DND-41 (cell line): Measurements from ENCODE around the gene IFNL2.
"Not testable (repeated sequence)": the region's sequence is repeated elsewhere in the genome, so short reads cannot be mapped to it uniquely, and the experiment has no call there.

Experiments
- ATAC-seq: fragments of 200-7000 bp; cut with Tn5 transposase; 3 replicates; pipeline ENCODE4 v1.9.1; 2021; ENCODE audit warnings: low read depth; ENCODE audit not compliant: insufficient read depth
- DNase-seq: peaks from one replicate; pipeline ENCODE4 v3.0.0-alpha.2; 2020
- H2AFZ ChIP-seq: 2 replicates; pipeline ENCODE4 v1.6.0; 2012; ENCODE audit warnings: low read depth, low read length
- H3K27ac ChIP-seq: 2 replicates; pipeline ENCODE4 v1.5.1; 2012; ENCODE audit warnings: low read length, inconsistent platforms
- H3K27me3 ChIP-seq: fragments of 200-600 bp; sonication (generic); 2 replicates; pipeline ENCODE4 v1.6.0; 2012; ENCODE audit warnings: low read length, mild to moderate bottlenecking, inconsistent platforms; ENCODE audit not compliant: insufficient read depth, poor library complexity
- H3K36me3 ChIP-seq: 2 replicates; pipeline ENCODE4 v1.5.1; 2012; ENCODE audit warnings: low read length, inconsistent platforms; ENCODE audit not compliant: insufficient read depth
- H3K4me1 ChIP-seq: 2 replicates; pipeline ENCODE4 v1.5.1; 2012; ENCODE audit warnings: mild to moderate bottlenecking, low read length; ENCODE audit not compliant: insufficient read depth
- H3K4me2 ChIP-seq: 2 replicates; pipeline ENCODE4 v1.6.0; 2012; ENCODE audit warnings: mild to moderate bottlenecking, moderate library complexity, low read length, inconsistent platforms; ENCODE audit not compliant: insufficient read depth
- H3K4me3 ChIP-seq, 2 experiments: fragments of 200-600 bp in 1 of 2; shearing (Covaris generic) in 1 of 2; 2 replicates each; pipeline ENCODE4 v1.5.1; 2012 to 2016; ENCODE audit warnings: inconsistent platforms in 2 of 2, low read length in 2 of 2, mild to moderate bottlenecking in 2 of 2, low read depth in 1 of 2, moderate library complexity in 1 of 2
- H3K79me2 ChIP-seq: 2 replicates; pipeline ENCODE4 v1.6.0; 2012; ENCODE audit warnings: low read length, inconsistent platforms; ENCODE audit not compliant: insufficient read depth
- H3K9ac ChIP-seq: 2 replicates; pipeline ENCODE4 v1.6.0; 2012; ENCODE audit warnings: low read depth, mild to moderate bottlenecking, inconsistent platforms, low read length, moderate library complexity
- H3K9me3 ChIP-seq: 2 replicates; pipeline ENCODE4 v1.5.1; 2012; ENCODE audit warnings: low read length, moderate library complexity, mild to moderate bottlenecking, inconsistent platforms; ENCODE audit not compliant: insufficient read depth, severe bottlenecking
- H4K20me1 ChIP-seq: 2 replicates; pipeline ENCODE4 v1.6.0; 2012; ENCODE audit warnings: low read length; ENCODE audit not compliant: insufficient read depth
- EZH2 ChIP-seq: IDR thresholded peaks from 3 replicates; pipeline ENCODE4 v1.6.1; 2012; ENCODE audit warnings: borderline replicate concordance, low read depth, mild to moderate bottlenecking, moderate library complexity, low read length, inconsistent platforms; ENCODE audit not compliant: severe bottlenecking
- TF ChIP-seq, protein P1 (sequence below): IDR thresholded peaks from 2 replicates; pipeline ENCODE4 v1.5.1; 2012; ENCODE audit warnings: borderline replicate concordance, low read length, moderate library complexity, mild to moderate bottlenecking; ENCODE audit not compliant: poor library complexity, severe bottlenecking; ENCODE audit errors: extremely low read depth

IFNL2 gene

DNA sequence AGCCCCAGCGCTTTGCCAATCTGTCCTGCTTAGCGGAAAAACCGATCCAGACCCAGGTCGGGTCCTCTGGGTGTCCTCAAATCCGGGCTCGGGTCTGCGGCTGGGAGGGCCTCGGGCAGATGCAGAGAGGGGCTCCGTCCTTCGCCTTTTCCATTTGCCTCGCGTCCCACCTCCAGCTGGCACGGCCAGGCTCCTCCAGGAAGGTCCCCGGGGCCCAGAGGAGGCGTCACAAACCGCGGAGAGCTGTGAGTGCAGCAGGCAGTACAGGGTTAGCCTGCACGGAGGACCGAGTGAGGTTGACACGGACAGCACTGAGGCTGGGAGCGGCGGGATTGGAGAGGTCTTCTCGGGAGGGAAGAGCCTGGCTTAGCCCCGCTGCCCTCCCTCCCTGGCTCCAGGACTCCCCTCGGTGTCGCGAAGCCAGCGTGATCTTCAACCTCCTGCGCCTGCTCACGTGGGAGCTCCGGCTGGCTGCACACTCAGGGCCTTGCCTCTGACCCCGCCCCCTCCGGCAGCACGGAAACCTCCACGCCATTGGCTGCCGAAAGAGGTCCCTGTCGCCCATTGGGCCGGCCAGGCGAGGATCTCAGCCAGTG is 2.8 kb upstream of the IFNL2 start:
- H3K27ac ChIP-seq: no peak overlapping the region
- H3K79me2 ChIP-seq: no peaks in the 10 kb centered on the region
- no peaks in the 10 kb centered on the region for H3K36me3 ChIP-seq
- H3K27me3 ChIP-seq: peaks cover 2% of the 10 kb centered on the region
- ATAC-seq (no peak), DNase-seq (no peak)
- no peak overlapping the region for H2AFZ ChIP-seq
- no peaks in the 10 kb centered on the region for H3K4me1 ChIP-seq
- H3K4me2 ChIP-seq: no peak overlapping the region
- no peaks in the 10 kb centered on the region for H4K20me1 ChIP-seq
- TF ChIP-seq, protein P1, sequence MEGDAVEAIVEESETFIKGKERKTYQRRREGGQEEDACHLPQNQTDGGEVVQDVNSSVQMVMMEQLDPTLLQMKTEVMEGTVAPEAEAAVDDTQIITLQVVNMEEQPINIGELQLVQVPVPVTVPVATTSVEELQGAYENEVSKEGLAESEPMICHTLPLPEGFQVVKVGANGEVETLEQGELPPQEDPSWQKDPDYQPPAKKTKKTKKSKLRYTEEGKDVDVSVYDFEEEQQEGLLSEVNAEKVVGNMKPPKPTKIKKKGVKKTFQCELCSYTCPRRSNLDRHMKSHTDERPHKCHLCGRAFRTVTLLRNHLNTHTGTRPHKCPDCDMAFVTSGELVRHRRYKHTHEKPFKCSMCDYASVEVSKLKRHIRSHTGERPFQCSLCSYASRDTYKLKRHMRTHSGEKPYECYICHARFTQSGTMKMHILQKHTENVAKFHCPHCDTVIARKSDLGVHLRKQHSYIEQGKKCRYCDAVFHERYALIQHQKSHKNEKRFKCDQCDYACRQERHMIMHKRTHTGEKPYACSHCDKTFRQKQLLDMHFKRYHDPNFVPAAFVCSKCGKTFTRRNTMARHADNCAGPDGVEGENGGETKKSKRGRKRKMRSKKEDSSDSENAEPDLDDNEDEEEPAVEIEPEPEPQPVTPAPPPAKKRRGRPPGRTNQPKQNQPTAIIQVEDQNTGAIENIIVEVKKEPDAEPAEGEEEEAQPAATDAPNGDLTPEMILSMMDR: no peak
- no peak for TF ChIP-seq EZH2
- no peak overlapping the region for H3K4me3 ChIP-seq
- H3K9me3 ChIP-seq: no peaks in the 10 kb centered on the region
- no peak overlapping the region for H3K9ac ChIP-seq

DNA sequence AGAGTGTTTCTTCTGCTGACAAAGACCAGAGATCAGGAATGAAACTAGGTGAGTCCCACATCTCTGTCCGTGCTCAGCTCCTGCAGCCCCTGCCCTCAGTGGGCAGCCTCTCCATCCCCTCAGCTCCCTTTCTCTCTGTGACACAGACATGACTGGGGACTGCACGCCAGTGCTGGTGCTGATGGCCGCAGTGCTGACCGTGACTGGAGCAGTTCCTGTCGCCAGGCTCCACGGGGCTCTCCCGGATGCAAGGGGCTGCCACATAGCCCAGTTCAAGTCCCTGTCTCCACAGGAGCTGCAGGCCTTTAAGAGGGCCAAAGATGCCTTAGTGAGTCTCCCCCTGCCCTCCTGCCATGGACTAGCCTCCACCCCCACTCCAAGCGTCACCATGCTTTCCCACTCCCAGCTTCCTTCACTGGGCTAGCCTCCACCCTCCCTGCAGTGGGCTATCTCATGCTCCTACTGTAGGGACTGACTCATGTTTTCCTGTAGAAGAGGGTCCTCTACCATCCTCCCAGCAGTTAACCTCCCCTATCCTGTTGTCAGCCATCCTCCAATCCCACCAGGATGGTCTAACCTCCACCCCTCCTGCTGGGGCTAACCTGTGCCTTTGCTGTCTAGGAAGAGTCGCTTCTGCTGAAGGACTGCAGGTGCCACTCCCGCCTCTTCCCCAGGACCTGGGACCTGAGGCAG is 481 bp downstream of the IFNL2 start:
- not testable (repeated sequence) for DNase-seq, H3K27ac ChIP-seq, H3K9ac ChIP-seq, H4K20me1 ChIP-seq, H3K4me1 ChIP-seq, ATAC-seq, H3K4me3 ChIP-seq, H3K9me3 ChIP-seq, H3K27me3 ChIP-seq, H3K79me2 ChIP-seq, H3K36me3 ChIP-seq, H3K4me2 ChIP-seq, H2AFZ ChIP-seq

DNA sequence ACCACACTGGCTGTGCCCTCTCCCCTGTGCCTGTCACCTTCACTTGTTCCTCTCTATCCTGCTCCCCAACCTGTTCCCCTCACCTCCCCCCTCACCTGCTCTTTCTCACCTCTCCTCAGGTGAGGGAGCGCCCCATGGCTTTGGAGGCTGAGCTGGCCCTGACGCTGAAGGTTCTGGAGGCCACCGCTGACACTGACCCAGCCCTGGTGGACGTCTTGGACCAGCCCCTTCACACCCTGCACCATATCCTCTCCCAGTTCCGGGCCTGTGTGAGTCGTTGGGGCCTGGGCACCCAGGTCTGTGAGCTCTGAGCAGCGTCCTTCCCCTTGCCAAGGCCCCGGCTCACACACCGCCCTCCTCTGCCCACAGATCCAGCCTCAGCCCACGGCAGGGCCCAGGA is 1.2 kb downstream of the IFNL2 start:
- not testable (repeated sequence) for H3K9me3 ChIP-seq

DNA sequence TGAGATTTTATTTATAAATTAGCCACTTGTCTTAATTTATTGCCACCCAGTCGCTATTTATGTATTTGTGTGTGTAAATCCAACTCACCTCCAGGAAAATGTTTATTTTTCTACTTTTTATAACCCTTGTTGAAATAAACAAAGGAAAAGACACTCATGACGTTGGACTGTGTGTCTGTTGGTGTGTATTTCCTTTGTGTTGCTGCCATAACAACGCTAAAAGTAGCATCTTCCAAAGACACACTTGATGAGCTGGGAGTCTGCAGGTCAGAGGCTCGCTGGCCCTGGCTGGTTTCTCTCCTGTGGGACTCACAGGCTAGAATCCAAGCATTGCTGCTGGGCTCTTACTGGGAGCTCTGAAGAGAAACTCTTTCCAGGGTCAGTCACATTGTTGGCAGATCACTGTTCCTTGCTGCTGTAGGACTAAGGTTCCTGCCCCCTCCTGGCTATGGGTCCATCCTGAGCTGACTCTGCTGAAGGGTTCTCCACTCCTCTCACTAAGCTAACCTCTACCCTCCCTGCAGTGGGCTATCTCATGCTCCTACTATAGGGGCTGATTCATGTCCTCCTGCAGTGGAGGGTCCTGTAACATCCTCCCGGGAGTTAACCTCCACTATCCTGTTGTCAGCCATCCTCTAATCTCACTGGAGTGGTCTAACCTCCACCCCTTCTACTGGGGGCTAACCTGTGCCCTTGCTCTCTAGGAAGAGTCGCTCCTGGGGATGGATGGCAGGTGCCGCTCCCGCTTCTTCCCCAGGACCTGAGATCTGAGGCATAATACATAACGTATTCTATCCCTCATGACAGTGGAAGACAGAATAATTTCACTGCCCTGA is 2.1 kb downstream of the IFNL2 start:
- Histone ChIP-seq H3K79me2 (no peaks in the 10 kb centered on the region), H3K27ac (no peak overlapping the region), H4K20me1 (no peaks in the 10 kb centered on the region), H3K4me1 (no peaks in the 10 kb centered on the region), H3K36me3 (no peaks in the 10 kb centered on the region), H2AFZ (no peak overlapping the region), H3K4me2 (no peak overlapping the region), H3K27me3 (peaks cover 5% of the 10 kb centered on the region), H3K9me3 (no peaks in the 10 kb centered on the region), H3K4me3 (no peak overlapping the region), H3K9ac (no peak overlapping the region)
- no peak for DNase-seq
- ATAC-seq: no peak
- TF ChIP-seq, protein P1: no peak
- no peak for TF ChIP-seq EZH2

More for the DNA sequence above, 1.2 kb downstream of the IFNL2 start:
- H3K27me3 ChIP-seq, H3K27ac ChIP-seq, H3K4me2 ChIP-seq, H2AFZ ChIP-seq, H3K4me3 ChIP-seq, H3K4me1 ChIP-seq, H3K9ac ChIP-seq, H4K20me1 ChIP-seq, H3K79me2 ChIP-seq, DNase-seq, H3K36me3 ChIP-seq, ATAC-seq: not testable (repeated sequence)

DNA sequence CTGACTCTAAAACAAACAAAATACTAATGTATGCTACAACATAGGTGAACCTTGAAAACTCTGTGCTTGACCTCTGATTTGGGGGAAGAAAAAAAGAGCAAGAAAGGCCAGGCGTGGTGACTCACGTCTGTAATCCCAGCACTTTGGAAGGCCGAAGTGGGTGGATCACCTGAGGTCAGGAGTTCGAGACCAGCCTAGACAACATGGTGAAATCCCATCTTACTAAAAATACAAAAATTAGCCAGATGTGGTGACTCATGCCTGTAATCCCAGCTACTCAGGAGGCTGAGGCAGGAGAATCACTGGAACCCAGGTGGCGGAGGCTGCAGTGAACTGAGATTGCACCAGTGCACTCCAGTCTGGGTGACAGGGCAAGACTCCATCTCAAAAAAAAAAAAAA is 5.7 kb downstream of the IFNL2 start:
- H3K27me3 ChIP-seq: peaks cover 10% of the 10 kb centered on the region
- not testable (repeated sequence) for H3K27ac ChIP-seq, H3K4me3 ChIP-seq, H3K79me2 ChIP-seq, DNase-seq, ATAC-seq, H3K36me3 ChIP-seq, H3K4me2 ChIP-seq, H3K4me1 ChIP-seq, H2AFZ ChIP-seq, H3K9ac ChIP-seq, H3K9me3 ChIP-seq, H4K20me1 ChIP-seq
